ENCODE measurements around the gene DNAH11.

DNAH11 gene

GRCh38 chr7:21912931-21913780, 370.3 kb downstream of the DNAH11 start:
- Histone ChIP-seq H4K8ac (ENCODE audit: low read depth, low read length) (no peak overlapping the region), H2BK120ac (ENCODE audit: low read depth, low read length) (no peak overlapping the region), H3K27me3 (ENCODE audit: insufficient read depth, low read length, poor library complexity) (no peaks in the 10 kb centered on the region), H3K36me3 (ENCODE audit: control insufficient read depth, insufficient read depth, low read length) (no peaks in the 10 kb centered on the region), H3K4me2 (ENCODE audit: low read length) (no peak overlapping the region), H2AK5ac (ENCODE audit: low read length) (no peak overlapping the region), H3K4me1 (ENCODE audit: control insufficient read depth, low read depth, low read length) (no peaks in the 10 kb centered on the region), H3K23ac (ENCODE audit: low read length) (no peak overlapping the region), H3K56ac (ENCODE audit: low read length) (no peak overlapping the region), H4K5ac (ENCODE audit: low read length) (no peak overlapping the region), H3K18ac (ENCODE audit: low read length) (no peak overlapping the region), H3K79me2 (ENCODE audit: control insufficient read depth, insufficient read depth, low read length) (no peaks in the 10 kb centered on the region), H3K4me3 (ENCODE audit: low read length) (no peak overlapping the region), H3K4ac (ENCODE audit: low read depth, low read length) (no peak overlapping the region), H2BK15ac (replicated peaks; ENCODE audit: low read depth) (no peak overlapping the region), H3K27ac (ENCODE audit: low read depth, low read length) (no peak overlapping the region), H2BK5ac (ENCODE audit: low read length) (no peak overlapping the region), H3K79me1 (ENCODE audit: low read length) (no peaks in the 10 kb centered on the region), H3K9ac (ENCODE audit: low read length) (no peak overlapping the region)
- DNase-seq = no peak
- WGBS (ENCODE audit: extremely low coverage, insufficient coverage, low lambda C conversion rate) = no CpG with 5 or more reads among the region's 8 CpGs

- Histone ChIP-seq H3K27me3 (ENCODE audit: insufficient read depth, low read length, poor library complexity) (no peaks in the 10 kb centered on the region), H3K4ac (ENCODE audit: low read depth, low read length) (no peak overlapping the region), H3K36me3 (ENCODE audit: control insufficient read depth, insufficient read depth, low read length) (no peaks in the 10 kb centered on the region), H3K79me1 (ENCODE audit: low read length) (no peaks in the 10 kb centered on the region), H3K27ac (ENCODE audit: low read depth, low read length) (no peak overlapping the region), H2BK120ac (ENCODE audit: low read depth, low read length) (no peak overlapping the region), H2BK15ac (replicated peaks; ENCODE audit: low read depth) (no peak overlapping the region), H3K4me2 (ENCODE audit: low read length) (no peak overlapping the region), H2AK5ac (ENCODE audit: low read length) (no peak overlapping the region), H3K4me1 (ENCODE audit: control insufficient read depth, low read depth, low read length) (no peaks in the 10 kb centered on the region), H4K8ac (ENCODE audit: low read depth, low read length) (no peak overlapping the region), H3K4me3 (ENCODE audit: low read length) (no peak overlapping the region), H3K18ac (ENCODE audit: low read length) (no peak overlapping the region), H3K56ac (ENCODE audit: low read length) (no peak overlapping the region), H3K9ac (ENCODE audit: low read length) (no peak overlapping the region), H2BK5ac (ENCODE audit: low read length) (no peak overlapping the region), H3K79me2 (ENCODE audit: control insufficient read depth, insufficient read depth, low read length) (no peaks in the 10 kb centered on the region), H4K5ac (ENCODE audit: low read length) (no peak overlapping the region), H3K23ac (ENCODE audit: low read length) (no peak overlapping the region)
- no peak for DNase-seq
- WGBS (ENCODE audit: extremely low coverage, insufficient coverage, low lambda C conversion rate) = no CpG with 5 or more reads among the region's 5 CpGs
These were observed 371.8 kb downstream of the DNAH11 start for GRCh38 chr7:21914671-21915070.

DNA sequence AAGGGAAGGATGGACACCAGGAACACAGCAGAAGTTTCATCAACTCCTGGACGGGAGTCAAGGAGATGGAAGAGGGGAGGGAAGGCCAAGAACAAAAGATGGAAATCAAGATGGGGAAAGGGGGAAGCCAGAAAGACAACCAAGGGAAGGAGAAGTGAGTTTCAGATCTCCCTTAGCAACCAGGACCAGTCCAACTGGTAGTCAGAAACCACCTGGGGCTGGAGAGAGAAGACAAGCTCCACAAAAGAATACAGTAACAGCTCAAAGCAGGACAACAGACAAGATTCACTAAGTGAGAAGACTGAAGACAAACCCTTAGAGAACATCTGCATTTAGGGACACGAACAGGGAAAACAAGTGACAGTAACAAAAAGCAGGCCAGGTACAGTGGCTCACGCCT, 372.3 kb downstream of the DNAH11 start:
- no CpG with 5 or more reads among the region's 3 CpGs for WGBS (ENCODE audit: extremely low coverage, insufficient coverage, low lambda C conversion rate)
- Histone ChIP-seq H3K27me3 (ENCODE audit: insufficient read depth, low read length, poor library complexity) (no peaks in the 10 kb centered on the region), H3K18ac (ENCODE audit: low read length) (no peak overlapping the region), H2BK15ac (replicated peaks; ENCODE audit: low read depth) (no peak overlapping the region), H3K79me1 (ENCODE audit: low read length) (no peaks in the 10 kb centered on the region), H3K23ac (ENCODE audit: low read length) (no peak overlapping the region), H3K4me3 (ENCODE audit: low read length) (no peak overlapping the region), H3K79me2 (ENCODE audit: control insufficient read depth, insufficient read depth, low read length) (no peaks in the 10 kb centered on the region), H3K4me1 (ENCODE audit: control insufficient read depth, low read depth, low read length) (no peaks in the 10 kb centered on the region), H3K9ac (ENCODE audit: low read length) (no peak overlapping the region), H2BK5ac (ENCODE audit: low read length) (no peak overlapping the region), H3K4me2 (ENCODE audit: low read length) (no peak overlapping the region), H3K27ac (ENCODE audit: low read depth, low read length) (no peak overlapping the region), H4K5ac (ENCODE audit: low read length) (no peak overlapping the region), H2AK5ac (ENCODE audit: low read length) (no peak overlapping the region), H3K4ac (ENCODE audit: low read depth, low read length) (no peak overlapping the region), H2BK120ac (ENCODE audit: low read depth, low read length) (no peak overlapping the region), H3K36me3 (ENCODE audit: control insufficient read depth, insufficient read depth, low read length) (no peaks in the 10 kb centered on the region), H3K56ac (ENCODE audit: low read length) (no peak overlapping the region), H4K8ac (ENCODE audit: low read depth, low read length) (no peak overlapping the region)
- DNase-seq = no peak

GRCh38 chr7:21916176-21916575, 373.3 kb downstream of the DNAH11 start:
- Histone ChIP-seq H3K4ac (ENCODE audit: low read depth, low read length) (no peak overlapping the region), H3K18ac (ENCODE audit: low read length) (no peak overlapping the region), H2BK15ac (replicated peaks; ENCODE audit: low read depth) (no peak overlapping the region), H3K27ac (ENCODE audit: low read depth, low read length) (no peak overlapping the region), H4K8ac (ENCODE audit: low read depth, low read length) (no peak overlapping the region), H2AK5ac (ENCODE audit: low read length) (no peak overlapping the region), H2BK5ac (ENCODE audit: low read length) (no peak overlapping the region), H3K27me3 (ENCODE audit: insufficient read depth, low read length, poor library complexity) (no peaks in the 10 kb centered on the region), H3K23ac (ENCODE audit: low read length) (no peak overlapping the region), H3K9ac (ENCODE audit: low read length) (no peak overlapping the region), H3K79me1 (ENCODE audit: low read length) (no peaks in the 10 kb centered on the region), H3K56ac (ENCODE audit: low read length) (no peak overlapping the region), H3K79me2 (ENCODE audit: control insufficient read depth, insufficient read depth, low read length) (no peaks in the 10 kb centered on the region), H3K4me3 (ENCODE audit: low read length) (no peak overlapping the region), H3K4me2 (ENCODE audit: low read length) (no peak overlapping the region), H4K5ac (ENCODE audit: low read length) (no peak overlapping the region), H3K36me3 (ENCODE audit: control insufficient read depth, insufficient read depth, low read length) (no peaks in the 10 kb centered on the region), H2BK120ac (ENCODE audit: low read depth, low read length) (no peak overlapping the region), H3K4me1 (ENCODE audit: control insufficient read depth, low read depth, low read length) (no peaks in the 10 kb centered on the region)
- DNase-seq = no peak
- no CpG with 5 or more reads among the region's 7 CpGs for WGBS (ENCODE audit: extremely low coverage, insufficient coverage, low lambda C conversion rate)

GRCh38 chr7:21916629-21917028, 373.8 kb downstream of the DNAH11 start:
- Histone ChIP-seq H3K27me3 (ENCODE audit: insufficient read depth, low read length, poor library complexity) (no peaks in the 10 kb centered on the region), H3K9ac (ENCODE audit: low read length) (no peak overlapping the region), H3K27ac (ENCODE audit: low read depth, low read length) (no peak overlapping the region), H2BK15ac (replicated peaks; ENCODE audit: low read depth) (no peak overlapping the region), H2BK5ac (ENCODE audit: low read length) (no peak overlapping the region), H3K23ac (ENCODE audit: low read length) (no peak overlapping the region), H2BK120ac (ENCODE audit: low read depth, low read length) (no peak overlapping the region), H3K56ac (ENCODE audit: low read length) (no peak overlapping the region), H3K79me2 (ENCODE audit: control insufficient read depth, insufficient read depth, low read length) (no peaks in the 10 kb centered on the region), H3K4me2 (ENCODE audit: low read length) (no peak overlapping the region), H3K18ac (ENCODE audit: low read length) (no peak overlapping the region), H3K4me1 (ENCODE audit: control insufficient read depth, low read depth, low read length) (no peaks in the 10 kb centered on the region), H3K79me1 (ENCODE audit: low read length) (no peaks in the 10 kb centered on the region), H3K4me3 (ENCODE audit: low read length) (no peak overlapping the region), H3K36me3 (ENCODE audit: control insufficient read depth, insufficient read depth, low read length) (no peaks in the 10 kb centered on the region), H4K5ac (ENCODE audit: low read length) (no peak overlapping the region), H3K4ac (ENCODE audit: low read depth, low read length) (no peak overlapping the region), H4K8ac (ENCODE audit: low read depth, low read length) (no peak overlapping the region), H2AK5ac (ENCODE audit: low read length) (no peak overlapping the region)
- no CpG with 5 or more reads among the region's 5 CpGs for WGBS (ENCODE audit: extremely low coverage, insufficient coverage, low lambda C conversion rate)
- DNase-seq = peak; percentile 22

DNA sequence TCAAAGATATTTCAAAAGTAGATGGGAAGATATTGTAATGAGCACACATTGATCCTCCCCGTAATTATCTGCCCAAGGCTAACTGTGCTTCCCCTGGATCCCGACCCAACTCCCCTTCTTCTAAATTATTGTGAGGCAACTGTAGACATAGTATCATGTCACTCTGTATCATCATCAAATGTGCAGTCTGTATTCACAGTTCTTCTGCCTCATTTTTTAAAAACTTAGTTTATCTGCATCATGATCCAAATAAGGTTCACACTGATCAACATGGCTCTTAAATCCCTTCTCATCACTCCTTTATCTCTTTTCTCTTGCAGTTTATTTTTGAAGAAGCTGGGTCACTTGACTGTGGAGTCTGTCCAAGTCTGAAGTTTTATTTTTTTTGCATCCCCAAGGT, 375.4 kb downstream of the DNAH11 start:
- WGBS (ENCODE audit: extremely low coverage, insufficient coverage, low lambda C conversion rate) = no CpG with 5 or more reads among the region's 2 CpGs
- Histone ChIP-seq H3K9ac (ENCODE audit: low read length) (no peak overlapping the region), H3K56ac (ENCODE audit: low read length) (no peak overlapping the region), H3K18ac (ENCODE audit: low read length) (no peak overlapping the region), H3K27me3 (ENCODE audit: insufficient read depth, low read length, poor library complexity) (no peaks in the 10 kb centered on the region), H3K36me3 (ENCODE audit: control insufficient read depth, insufficient read depth, low read length) (no peaks in the 10 kb centered on the region), H4K5ac (ENCODE audit: low read length) (no peak overlapping the region), H3K79me2 (ENCODE audit: control insufficient read depth, insufficient read depth, low read length) (peaks cover 2% of the 10 kb centered on the region), H4K8ac (ENCODE audit: low read depth, low read length) (no peak overlapping the region), H3K23ac (ENCODE audit: low read length) (no peak overlapping the region), H2BK120ac (ENCODE audit: low read depth, low read length) (no peak overlapping the region), H2BK5ac (ENCODE audit: low read length) (no peak overlapping the region), H3K27ac (ENCODE audit: low read depth, low read length) (no peak overlapping the region), H3K4me1 (ENCODE audit: control insufficient read depth, low read depth, low read length) (peaks cover 2% of the 10 kb centered on the region), H3K79me1 (ENCODE audit: low read length) (peaks cover 2% of the 10 kb centered on the region), H3K4ac (ENCODE audit: low read depth, low read length) (no peak overlapping the region), H3K4me2 (ENCODE audit: low read length) (no peak overlapping the region), H2AK5ac (ENCODE audit: low read length) (no peak overlapping the region), H2BK15ac (replicated peaks; ENCODE audit: low read depth) (no peak overlapping the region), H3K4me3 (ENCODE audit: low read length) (no peak overlapping the region)
- no peak for DNase-seq
